Neural cell (in vitro differentiated cells): ENCODE measurements around the gene CAMK2G.
"Not testable (repeated sequence)": the region's sequence is repeated elsewhere in the genome, so short reads cannot be mapped to it uniquely, and the experiment has no call there.

Experiments
- EP300 ChIP-seq: fragments of 450-650 bp; conservative IDR thresholded peaks from 2 replicates; pipeline ENCODE4 v1.6.1; 2014; ENCODE audit warnings: antibody characterized with exemption, mild to moderate bottlenecking, moderate library complexity; ENCODE audit not compliant: poor library complexity, severe bottlenecking
- EZH2 ChIP-seq: fragments of 200-600, 300-800 bp; shearing (Covaris generic), sonication (generic); IDR thresholded peaks from 2 replicates; pipeline ENCODE4 v1.6.1; 2014; ENCODE audit warnings: antibody characterized with exemption, low read length, borderline replicate concordance, mild to moderate bottlenecking; ENCODE audit not compliant: insufficient read depth, poor library complexity, severe bottlenecking
- POLR2AphosphoS5 ChIP-seq: IDR thresholded peaks from 2 replicates; pipeline ENCODE4 v1.6.1; 2012
- SMC3 ChIP-seq: fragments of 450-650 bp; conservative IDR thresholded peaks from 2 replicates; pipeline ENCODE4 v1.6.1; 2014; ENCODE audit warnings: antibody characterized with exemption, mild to moderate bottlenecking, moderate library complexity; ENCODE audit not compliant: poor library complexity
- TAF1 ChIP-seq: IDR thresholded peaks from 2 replicates; pipeline ENCODE4 v1.6.1; 2012; ENCODE audit warnings: low read depth
- TF ChIP-seq, protein P1 (sequence below): fragments of 450-650 bp; IDR thresholded peaks from 2 replicates; pipeline ENCODE4 v1.5.1; 2014; ENCODE audit warnings: antibody characterized with exemption, mild to moderate bottlenecking, moderate library complexity; ENCODE audit not compliant: poor library complexity, severe bottlenecking

DNA sequence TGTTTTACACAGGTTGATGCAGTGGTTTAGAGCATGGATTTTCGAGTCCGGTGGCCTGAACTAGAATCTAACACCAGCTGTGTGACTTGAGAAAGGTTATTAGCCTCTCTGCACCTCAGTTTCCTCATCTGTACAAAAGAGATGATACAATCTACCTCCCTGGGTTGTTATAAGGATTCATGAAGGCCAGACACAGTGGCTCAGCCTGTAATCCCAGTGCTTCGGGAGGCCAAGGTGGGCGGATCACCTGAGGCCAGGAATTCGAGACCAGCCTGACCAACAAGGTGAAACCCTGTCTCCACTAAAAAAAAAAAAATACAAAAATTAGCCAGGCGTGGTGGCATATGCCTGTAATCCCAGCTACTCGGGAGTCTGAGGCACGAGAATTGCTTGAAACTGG, 45.1 kb upstream of the CAMK2G start:
- not testable (repeated sequence) for TF ChIP-seq POLR2AphosphoS5, EZH2, SMC3, EP300, TAF1
- TF ChIP-seq, protein P1, sequence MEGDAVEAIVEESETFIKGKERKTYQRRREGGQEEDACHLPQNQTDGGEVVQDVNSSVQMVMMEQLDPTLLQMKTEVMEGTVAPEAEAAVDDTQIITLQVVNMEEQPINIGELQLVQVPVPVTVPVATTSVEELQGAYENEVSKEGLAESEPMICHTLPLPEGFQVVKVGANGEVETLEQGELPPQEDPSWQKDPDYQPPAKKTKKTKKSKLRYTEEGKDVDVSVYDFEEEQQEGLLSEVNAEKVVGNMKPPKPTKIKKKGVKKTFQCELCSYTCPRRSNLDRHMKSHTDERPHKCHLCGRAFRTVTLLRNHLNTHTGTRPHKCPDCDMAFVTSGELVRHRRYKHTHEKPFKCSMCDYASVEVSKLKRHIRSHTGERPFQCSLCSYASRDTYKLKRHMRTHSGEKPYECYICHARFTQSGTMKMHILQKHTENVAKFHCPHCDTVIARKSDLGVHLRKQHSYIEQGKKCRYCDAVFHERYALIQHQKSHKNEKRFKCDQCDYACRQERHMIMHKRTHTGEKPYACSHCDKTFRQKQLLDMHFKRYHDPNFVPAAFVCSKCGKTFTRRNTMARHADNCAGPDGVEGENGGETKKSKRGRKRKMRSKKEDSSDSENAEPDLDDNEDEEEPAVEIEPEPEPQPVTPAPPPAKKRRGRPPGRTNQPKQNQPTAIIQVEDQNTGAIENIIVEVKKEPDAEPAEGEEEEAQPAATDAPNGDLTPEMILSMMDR = not testable (repeated sequence)
